ENCODE measurements around the gene SSRP1. TPM values are rescaled to one million over a fixed set of nuclear protein-coding genes. Genes with fewer than 3 reads are reported as not detected.
A peak's percentile ranks its signal among the peaks of the same experiment; 100 is the strongest.

Gene SSRP1
- total and polyA plus RNA-seq, 2 of the 13 experiments (the other 11 are each of a cell fraction or from before 2014, with no cell fraction given) = 93.6 to 129 TPM

DNA sequence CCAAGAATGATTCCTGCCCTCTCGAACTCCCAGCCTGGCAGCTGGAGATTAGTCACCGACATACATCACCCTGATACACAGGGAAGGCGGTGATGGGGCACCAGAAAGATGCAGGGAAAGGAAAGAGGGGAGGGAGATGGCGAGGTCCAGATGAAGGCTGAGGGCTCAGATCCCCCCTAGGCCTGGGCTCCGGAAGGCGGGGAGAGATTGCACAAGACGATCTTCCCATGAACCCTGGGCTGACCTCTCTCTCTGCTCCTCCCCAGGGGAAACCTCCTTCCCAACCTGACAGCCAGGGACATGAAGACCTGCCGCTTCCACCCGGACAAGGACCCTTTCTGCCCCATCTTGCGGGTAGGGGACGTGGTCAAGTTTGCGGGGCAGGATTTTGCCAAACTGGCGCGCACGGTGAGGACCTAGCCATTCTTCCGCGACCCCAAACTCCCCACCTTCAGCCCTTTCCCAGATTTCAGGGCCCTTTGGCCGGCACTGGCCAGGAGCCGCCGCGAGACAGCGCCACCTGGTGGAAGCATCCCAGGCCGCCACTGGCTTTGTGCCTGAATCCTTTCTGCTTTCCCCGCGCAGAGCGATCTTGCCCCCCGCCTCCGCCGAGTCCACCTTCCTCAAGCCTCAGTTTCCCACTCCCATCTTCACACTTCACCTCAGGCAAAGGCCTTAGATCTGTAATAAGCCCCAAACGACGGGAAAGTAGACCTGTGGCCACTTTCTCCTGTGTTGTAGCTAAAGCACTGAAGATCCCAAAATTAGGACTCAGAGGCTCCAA is 14.0 kb upstream of the SSRP1 start (continued):
- TF ChIP-seq, protein P1, sequence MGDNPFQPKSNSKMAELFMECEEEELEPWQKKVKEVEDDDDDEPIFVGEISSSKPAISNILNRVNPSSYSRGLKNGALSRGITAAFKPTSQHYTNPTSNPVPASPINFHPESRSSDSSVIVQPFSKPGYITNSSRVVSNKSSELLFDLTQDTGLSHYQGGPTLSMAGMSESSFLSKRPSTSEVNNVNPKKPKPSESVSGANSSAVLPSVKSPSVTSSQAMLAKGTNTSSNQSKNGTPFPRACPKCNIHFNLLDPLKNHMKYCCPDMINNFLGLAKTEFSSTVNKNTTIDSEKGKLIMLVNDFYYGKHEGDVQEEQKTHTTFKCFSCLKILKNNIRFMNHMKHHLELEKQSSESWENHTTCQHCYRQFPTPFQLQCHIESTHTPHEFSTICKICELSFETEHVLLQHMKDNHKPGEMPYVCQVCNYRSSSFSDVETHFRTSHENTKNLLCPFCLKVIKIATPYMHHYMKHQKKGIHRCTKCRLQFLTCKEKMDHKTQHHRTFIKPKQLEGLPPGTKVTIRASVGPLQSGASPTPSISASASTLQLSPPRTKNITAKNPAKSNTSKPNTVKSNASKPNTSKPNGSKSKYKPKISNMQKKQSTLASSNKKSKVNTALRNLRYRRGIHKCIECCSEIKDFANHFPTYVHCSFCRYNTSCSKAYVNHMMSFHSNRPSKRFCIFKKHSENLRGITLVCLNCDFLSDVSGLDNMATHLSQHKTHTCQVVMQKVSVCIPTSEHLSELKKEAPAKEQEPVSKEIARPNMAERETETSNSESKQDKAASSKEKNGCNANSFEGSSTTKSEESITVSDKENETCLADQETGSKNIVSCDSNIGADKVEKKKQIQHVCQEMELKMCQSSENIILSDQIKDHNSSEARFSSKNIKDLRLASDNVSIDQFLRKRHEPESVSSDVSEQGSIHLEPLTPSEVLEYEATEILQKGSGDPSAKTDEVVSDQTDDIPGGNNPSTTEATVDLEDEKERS (CRISPR knock-in tag; IDR thresholded peaks at IDR 0.05) = 0 out of 2 replicates have a peak, but pooled peaks have one; percentile 39
- TF ChIP-seq, protein P2, sequence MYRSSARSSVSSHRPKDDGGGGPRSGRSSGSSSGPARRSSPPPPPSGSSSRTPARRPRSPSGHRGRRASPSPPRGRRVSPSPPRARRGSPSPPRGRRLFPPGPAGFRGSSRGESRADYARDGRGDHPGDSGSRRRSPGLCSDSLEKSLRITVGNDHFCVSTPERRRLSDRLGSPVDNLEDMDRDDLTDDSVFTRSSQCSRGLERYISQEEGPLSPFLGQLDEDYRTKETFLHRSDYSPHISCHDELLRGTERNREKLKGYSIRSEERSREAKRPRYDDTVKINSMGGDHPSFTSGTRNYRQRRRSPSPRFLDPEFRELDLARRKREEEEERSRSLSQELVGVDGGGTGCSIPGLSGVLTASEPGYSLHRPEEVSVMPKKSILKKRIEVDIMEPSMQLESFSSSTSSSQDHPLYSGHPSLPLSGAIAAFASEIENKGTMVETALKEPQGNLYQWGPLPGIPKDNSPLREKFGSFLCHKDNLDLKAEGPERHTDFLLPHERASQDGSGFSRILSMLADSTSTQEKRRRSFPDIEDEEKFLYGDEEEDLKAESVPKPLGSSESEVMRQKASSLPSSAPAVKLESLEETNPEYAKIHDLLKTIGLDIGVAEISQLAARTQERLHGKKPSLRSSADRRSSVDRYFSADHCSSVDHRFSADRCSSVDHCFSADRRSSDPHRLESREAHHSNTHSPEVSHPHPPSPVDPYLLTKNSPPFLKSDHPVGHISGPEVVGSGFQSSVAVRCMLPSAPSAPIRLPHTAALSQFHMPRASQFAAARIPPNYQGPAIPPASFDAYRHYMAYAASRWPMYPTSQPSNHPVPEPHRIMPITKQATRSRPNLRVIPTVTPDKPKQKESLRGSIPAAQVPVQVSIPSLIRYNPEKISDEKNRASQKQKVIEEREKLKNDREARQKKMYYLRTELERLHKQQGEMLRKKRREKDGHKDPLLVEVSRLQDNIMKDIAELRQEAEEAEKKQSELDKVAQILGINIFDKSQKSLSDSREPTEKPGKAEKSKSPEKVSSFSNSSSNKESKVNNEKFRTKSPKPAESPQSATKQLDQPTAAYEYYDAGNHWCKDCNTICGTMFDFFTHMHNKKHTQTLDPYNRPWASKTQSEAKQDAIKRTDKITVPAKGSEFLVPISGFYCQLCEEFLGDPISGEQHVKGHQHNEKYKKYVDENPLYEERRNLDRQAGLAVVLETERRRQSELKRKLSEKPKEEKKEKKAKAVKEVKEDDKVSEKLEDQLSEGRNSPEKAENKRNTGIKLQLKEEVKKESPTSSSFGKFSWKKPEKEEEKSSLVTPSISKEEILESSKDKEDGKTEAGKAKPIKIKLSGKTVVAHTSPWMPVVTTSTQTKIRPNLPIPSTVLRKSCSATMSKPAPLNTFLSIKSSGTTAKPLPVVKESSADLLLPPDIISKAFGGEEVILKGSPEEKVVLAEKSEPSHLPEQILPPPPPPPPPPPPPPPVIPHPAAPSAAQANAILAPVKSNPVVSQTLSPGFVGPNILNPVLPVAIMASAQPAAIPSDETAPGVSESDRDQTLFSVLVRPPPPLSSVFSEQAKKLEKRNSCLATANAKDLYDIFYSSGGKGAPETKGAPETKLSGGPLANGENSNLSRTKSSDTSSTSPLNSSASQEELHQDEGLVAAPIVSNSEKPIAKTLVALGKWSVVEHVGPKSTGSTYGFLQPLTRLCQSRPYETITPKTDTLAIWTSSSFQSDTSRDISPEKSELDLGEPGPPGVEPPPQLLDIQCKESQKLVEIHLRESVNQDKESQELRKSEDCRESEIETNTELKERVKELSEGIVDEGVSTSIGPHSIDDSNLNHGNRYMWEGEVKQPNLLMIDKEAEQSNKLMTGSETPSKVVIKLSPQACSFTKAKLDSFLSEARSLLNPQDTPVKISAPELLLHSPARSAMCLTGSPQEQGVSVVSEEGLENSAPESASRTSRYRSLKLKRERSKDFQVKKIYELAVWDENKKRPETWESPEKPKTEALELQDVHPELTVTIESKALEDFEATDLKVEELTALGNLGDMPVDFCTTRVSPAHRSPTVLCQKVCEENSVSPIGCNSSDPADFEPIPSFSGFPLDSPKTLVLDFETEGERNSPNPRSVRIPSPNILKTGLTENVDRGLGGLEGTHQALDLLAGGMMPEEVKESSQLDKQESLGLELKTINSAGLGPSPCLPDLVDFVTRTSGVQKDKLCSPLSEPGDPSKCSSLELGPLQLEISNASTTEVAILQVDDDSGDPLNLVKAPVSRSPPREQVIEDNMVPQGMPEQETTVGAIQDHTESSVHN (CRISPR knock-in tag; IDR thresholded peaks at IDR 0.05) = no peak
- TF ChIP-seq NR2C2 (CRISPR knock-in tag; IDR thresholded peaks at IDR 0.05; ENCODE audit: borderline replicate concordance) = peak; percentile 79
- no peak for TF ChIP-seq MZF1 (CRISPR knock-in tag; IDR thresholded peaks at IDR 0.05; ENCODE audit: borderline replicate concordance)
- no peak for TF ChIP-seq ZNF18 (CRISPR knock-in tag; IDR thresholded peaks at IDR 0.05; ENCODE audit: insufficient replicate concordance)
- no peak for TF ChIP-seq AHR (CRISPR knock-in tag; IDR thresholded peaks at IDR 0.05)
- no peak for TF ChIP-seq SP2 (CRISPR knock-in tag; IDR thresholded peaks at IDR 0.05)
- peak; percentile 54; the same call in 1 of the 2 replicates for TF ChIP-seq ZNF788 (CRISPR knock-in tag; IDR thresholded peaks at IDR 0.05; ENCODE audit: borderline replicate concordance)
- TF ChIP-seq THYN1 (CRISPR knock-in tag; IDR thresholded peaks at IDR 0.05; ENCODE audit: borderline replicate concordance, low read depth) = no peak
- no peak for TF ChIP-seq RFXAP (CRISPR knock-in tag; IDR thresholded peaks at IDR 0.05; ENCODE audit: borderline replicate concordance)
- TF ChIP-seq ARID2 (CRISPR knock-in tag; IDR thresholded peaks at IDR 0.05; ENCODE audit: borderline replicate concordance) = no peak

Data from HepG2 (cell line).